Putamen (tissue), 1 donor: ENCODE measurements around the gene ETS1.

ENCODE experiments used
- DNase-seq: peaks from one replicate; pipeline ENCODE4 v3.0.0-alpha.2; 2016; ENCODE audit warnings: low spot score

The ETS1 gene

GRCh38 chr11:128500493-128500892, 86.9 kb downstream of the ETS1 start:
- no peak for DNase-seq

GRCh38 chr11:128499613-128500253, 87.6 kb downstream of the ETS1 start:
- no peak for DNase-seq

DNA sequence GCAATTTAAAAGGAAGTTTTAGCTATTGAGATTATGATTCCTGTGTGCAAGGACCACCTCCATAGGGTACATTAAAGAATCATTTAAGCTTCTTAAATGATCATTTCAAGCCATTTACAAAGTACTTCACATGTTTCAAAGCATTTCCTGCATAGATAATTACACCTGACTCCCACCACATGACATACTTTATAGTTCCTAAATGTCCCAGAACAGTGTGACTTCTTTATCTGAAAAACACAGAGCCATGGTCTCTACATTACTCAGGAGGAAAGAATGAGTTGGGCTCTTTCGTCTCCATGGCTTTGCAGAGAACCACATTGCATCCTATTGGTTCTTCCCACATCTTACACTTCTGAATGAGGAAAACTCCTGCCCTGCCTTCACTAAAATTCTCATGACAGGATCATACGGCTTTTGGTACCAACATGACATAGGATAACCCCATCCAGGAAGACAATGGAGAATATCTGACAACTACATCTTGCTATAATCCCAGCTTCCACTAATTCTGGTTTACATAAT, 88.6 kb downstream of the ETS1 start:
- no peak for DNase-seq

GRCh38 chr11:128497776-128498095, 89.6 kb downstream of the ETS1 start:
- DNase-seq: no peak

DNA sequence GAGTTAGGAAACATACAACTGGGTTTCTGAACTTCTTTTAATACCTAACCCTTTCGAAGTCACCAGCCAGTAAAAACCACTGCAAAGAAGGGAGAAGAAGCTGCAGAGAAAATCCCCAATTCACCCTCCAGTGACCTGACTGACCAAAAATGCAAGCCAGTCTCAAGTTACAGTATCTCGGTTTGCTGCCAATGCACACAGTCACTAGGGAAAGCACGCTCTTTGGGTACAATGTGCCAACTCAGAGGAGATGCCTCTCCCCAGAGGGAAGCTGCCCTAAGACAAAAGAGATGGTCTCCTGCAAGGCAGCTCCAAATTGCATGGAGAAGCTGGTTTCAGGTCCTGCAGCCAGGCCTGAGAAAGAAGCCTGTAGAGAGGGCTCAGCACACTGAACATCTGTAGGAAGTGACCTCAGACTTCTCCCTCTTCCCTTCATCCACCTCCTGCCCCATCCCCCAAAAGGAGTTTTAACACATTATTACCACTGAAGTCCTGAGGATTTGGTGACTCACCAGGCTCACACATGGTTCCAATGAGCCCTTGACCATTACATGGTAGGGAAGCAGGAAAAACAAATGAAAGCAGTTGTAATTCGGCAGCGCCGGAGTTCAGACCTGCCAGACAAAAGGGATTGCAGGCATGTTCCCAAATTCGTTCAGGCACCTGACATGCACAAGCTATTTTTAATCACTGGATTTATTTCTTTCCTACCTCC, 90.1 kb downstream of the ETS1 start:
- DNase-seq: no peak

DNA sequence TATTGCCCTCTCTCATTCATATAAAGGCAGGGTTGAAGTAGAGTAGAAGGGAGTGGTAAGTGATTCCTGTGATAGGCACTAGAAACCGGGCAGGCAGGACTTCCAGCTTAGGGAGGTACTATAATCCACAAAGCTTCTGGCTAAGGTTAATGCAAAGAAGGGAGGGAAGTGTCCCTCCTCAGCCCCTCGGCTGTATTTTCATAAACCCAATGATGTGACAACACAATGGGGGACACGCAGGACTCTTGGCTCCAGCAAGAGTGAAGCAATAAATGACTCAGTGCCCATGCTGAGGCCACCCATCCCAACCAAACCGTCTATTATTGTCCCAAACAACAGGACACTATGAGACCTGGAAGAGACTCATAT, 90.7 kb downstream of the ETS1 start:
- no peak for DNase-seq

DNA sequence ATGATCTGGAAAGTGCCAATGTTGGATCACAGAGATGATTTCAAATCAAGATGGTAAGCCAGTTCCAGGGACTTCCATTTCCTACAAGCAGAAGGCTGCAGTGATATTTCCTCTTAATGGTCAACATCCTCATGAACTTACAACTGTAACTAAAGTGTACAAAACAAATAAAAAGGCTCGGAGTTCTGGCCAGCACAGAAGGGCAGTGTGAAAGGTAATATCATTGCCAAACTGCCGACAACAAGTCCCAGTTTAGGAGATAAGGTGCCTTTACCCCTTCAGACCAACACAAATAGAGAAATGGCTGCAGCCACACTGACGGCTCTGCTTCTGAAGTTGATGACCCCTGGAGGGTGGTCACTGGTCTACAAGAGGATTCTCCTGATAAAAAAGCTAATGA, 91.1 kb downstream of the ETS1 start:
- no peak for DNase-seq

DNA sequence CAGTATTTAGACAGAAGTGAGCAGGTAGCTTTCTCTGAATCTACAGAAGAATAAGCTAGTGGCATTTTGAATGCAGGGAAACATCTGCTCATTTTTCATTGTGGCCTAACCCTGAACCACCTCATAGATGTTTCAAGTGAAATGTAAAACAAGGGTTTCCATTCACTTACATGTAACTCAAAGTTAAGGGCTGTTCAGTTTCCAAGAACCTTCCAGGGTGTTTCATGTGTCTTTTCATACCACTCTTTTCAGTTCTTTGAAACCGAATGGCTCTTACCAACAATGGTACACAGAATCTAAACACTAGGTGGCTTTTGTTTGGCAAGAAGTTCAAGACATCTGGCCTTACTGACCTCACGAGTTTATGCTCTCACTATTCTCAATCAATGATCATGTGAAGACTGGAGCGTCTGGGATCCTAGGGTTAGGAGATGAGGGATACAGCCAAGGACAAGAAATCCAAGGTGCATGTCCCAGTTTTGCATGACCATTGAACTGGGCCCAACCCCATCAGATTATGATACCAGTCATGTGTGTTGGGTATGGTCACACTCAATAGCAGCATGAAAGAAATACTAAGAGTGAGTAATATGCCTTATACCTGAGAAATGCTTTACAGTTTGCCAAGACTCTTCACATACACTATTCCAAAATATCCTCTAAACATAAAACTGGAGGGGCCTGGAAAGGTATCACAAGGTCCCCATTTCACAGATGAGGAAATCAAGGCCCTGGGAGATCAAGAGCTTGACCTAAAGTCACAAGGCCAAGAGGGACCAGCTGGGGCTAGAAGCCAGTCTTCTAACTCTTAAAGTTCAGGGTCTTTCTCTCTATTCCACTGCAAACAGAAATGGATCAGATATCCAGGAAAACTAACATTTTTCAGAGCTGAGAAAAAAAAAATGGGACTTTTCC, 92.7 kb downstream of the ETS1 start:
- DNase-seq: no peak

DNA sequence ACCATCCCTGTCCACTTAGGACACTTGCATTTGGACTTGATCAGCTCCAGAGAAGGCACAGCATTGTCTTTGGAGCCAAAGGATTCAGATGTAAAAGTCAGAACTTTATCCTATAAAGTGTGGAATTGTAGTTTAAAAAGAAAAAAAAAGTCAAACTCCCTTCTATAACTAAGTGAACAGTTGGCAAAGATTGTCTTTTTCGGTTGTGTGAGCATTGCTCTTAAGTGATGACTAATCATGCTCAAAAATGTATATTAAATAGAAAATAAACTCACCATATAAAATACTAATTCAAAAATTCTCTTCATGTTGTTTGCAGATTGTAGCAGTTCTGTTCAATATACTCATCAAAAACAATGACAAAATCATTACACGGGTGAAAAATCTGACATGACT, 93.8 kb downstream of the ETS1 start:
- no peak for DNase-seq

DNA sequence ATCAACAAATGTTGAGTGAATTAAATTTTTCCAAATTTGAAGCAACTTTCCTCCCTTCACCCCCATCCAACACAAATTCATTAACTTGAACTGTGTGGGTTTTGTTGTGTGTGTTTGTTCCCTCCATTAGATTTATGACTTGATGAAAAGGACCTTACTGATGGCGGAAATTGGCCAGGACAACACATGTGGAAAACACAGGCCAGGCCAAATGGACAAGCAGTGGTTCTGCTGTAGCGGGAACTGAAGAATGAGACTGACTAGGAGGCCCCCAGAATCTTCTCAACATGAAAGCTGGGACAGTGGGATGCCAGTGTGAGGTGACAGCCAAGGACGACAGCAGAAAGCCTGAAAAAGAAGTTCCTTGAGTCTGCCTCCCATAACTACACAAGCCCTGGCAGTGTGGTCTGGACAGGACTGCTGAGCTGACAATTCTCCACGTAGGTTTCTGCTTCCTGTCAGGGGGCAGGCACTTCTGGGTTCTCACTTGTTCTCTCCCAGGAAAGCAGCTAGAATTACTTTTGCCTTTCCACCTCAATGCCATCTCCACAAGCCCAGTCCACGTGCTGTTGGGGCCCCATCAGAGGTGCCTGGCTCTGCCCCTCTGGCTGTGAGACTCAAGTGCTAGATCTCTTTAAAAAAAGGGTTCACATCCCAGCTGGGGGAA, 94.3 kb downstream of the ETS1 start:
- no peak for DNase-seq

DNA sequence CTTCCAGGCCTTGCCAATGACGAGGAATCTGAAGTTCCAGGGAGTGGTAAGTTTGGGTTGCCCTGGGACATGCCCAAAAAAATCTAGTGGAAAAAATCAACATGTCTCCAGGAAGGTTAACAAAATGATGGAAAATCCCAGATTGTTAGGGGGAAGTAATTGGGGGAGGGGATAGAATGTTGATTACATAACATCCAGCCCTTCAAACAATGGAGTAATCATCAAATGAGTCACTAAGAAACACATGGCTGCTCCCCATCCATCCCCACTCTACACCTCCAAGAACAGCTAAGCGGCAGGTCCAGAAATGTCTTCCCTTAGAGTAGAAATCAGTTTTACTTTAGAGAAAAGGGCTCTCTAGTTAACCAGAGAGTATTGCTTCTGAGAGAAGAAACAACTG, 94.9 kb downstream of the ETS1 start:
- no peak for DNase-seq

- no peak for DNase-seq
These were observed 96.0 kb downstream of the ETS1 start for GRCh38 chr11:128491195-128491936.

GRCh38 chr11:128490092-128490491, 97.3 kb downstream of the ETS1 start:
- DNase-seq: no peak

- no peak for DNase-seq
These were observed 98.9 kb downstream of the ETS1 start for GRCh38 chr11:128488471-128488870.

DNA sequence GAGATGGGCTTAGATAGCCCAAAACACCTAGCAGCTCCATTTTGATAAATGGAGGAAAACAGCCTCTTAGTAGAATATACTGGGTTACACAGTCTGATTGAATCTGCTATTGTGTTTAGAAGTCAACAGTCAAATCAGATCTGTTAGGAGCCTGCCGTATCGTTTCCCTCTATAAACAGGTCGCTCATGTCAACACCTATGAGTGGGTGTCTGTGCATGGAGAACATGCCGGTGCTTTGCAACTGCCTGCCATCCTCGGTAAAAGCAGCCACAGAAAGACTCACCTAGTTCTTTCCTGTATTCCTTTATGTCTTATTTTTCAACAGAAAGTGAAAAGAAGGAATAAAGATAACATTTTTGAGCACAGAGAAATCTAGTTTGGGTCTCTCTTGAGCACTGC, 99.4 kb downstream of the ETS1 start:
- no peak for DNase-seq

GRCh38 chr11:128484172-128484571, 103.2 kb downstream of the ETS1 start:
- DNase-seq: no peak

GRCh38 chr11:128483211-128483788, 104.1 kb downstream of the ETS1 start:
- DNase-seq: no peak

DNA sequence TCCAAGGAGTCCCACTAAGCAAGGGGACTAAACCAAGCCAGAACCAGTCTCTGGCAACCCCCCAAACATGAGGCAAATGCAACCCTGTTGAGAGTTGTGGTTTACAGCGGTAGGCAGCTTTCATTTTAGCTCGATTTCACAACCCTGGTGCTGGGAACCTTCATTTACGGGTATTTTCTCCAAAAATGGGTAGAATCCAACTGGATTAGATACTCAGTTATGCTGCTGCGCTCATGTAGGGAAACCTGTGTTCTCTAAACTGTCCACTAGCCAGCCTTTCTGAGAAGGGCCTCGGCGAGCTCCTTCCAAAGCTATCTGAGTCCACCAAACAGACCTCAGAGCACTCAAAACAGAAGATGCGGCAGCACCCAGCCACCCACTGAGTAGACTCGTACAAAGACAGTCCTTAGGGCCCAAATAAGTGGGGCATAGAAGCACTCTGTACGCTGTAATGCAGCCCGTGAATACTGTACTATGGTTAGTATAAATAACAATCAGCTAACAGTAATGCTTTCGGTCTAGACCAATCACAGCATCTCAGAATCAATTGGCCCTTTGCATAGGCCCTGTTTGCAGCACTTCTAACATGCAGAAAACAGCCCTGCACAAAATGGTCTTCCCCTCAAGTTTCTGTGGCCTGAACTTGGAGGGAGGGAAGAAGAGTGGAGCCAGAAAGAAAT, 104.7 kb downstream of the ETS1 start:
- DNase-seq: no peak

- no peak for DNase-seq
These were observed 105.3 kb downstream of the ETS1 start for GRCh38 chr11:128482092-128482491.

- DNase-seq: no peak
These were observed 106.2 kb downstream of the ETS1 start for GRCh38 chr11:128481135-128481534.

DNA sequence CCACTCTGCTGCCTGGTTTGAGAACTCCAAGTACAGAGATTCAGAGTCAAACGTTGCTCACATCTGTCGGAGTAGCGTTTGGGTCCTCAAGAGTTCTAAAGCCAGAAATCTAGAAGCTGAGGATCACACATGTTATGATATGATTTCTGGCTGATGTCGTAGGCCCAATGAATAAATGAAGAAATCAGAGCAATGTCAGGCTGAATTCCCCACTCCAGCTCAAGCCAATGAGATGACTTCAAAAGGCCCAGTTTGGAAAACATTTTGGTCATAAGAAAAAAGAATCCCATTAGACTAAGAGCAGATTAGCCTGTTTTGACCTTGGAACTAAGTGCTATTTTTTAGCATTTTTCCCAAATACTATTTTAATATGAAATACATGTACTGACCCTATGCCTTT, 106.7 kb downstream of the ETS1 start:
- DNase-seq: no peak
